ENCODE data around the gene MYF6. TPM values are rescaled to one million over a fixed set of nuclear protein-coding genes. Genes with fewer than 3 reads are reported as not detected.

Gene MYF6
- total RNA-seq, 2 experiments from 2014 or later = not detected

DNA sequence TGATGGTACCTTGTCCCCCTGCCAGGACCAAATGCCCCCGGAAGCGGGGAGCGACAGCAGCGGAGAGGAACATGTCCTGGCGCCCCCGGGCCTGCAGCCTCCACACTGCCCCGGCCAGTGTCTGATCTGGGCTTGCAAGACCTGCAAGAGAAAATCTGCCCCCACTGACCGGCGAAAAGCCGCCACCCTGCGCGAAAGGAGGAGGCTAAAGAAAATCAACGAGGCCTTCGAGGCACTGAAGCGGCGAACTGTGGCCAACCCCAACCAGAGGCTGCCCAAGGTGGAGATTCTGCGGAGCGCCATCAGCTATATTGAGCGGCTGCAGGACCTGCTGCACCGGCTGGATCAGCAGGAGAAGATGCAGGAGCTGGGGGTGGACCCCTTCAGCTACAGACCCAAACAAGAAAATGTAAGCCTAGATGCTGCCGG lies 410 bp downstream of the MYF6 start:
- TF ChIP-seq, protein P1, sequence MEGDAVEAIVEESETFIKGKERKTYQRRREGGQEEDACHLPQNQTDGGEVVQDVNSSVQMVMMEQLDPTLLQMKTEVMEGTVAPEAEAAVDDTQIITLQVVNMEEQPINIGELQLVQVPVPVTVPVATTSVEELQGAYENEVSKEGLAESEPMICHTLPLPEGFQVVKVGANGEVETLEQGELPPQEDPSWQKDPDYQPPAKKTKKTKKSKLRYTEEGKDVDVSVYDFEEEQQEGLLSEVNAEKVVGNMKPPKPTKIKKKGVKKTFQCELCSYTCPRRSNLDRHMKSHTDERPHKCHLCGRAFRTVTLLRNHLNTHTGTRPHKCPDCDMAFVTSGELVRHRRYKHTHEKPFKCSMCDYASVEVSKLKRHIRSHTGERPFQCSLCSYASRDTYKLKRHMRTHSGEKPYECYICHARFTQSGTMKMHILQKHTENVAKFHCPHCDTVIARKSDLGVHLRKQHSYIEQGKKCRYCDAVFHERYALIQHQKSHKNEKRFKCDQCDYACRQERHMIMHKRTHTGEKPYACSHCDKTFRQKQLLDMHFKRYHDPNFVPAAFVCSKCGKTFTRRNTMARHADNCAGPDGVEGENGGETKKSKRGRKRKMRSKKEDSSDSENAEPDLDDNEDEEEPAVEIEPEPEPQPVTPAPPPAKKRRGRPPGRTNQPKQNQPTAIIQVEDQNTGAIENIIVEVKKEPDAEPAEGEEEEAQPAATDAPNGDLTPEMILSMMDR (conservative IDR thresholded peaks at IDR 0.05; ENCODE audit: low read length) = no peak
- TF ChIP-seq EZH2phosphoT487 (IDR thresholded peaks at IDR 0.05; ENCODE audit: borderline replicate concordance, low read depth, low read length) = no peak
- Histone ChIP-seq H3K79me2 (ENCODE audit: insufficient read depth, low read depth, low read length) (no peaks in the 10 kb centered on the region), H3K4me3 (ENCODE audit: low read depth, low read length, poor library complexity, severe bottlenecking) (no peak overlapping the region), H3K9me2 (ENCODE audit: insufficient read depth, low read length) (no peaks in the 10 kb centered on the region), H2AFZ (ENCODE audit: low read length) (no peak overlapping the region), H4K20me1 (ENCODE audit: insufficient read depth, low read length) (no peaks in the 10 kb centered on the region), H3K9me3 (ENCODE audit: low read length) (no peaks in the 10 kb centered on the region), H3K36me3 (ENCODE audit: insufficient read depth, low read length) (no peaks in the 10 kb centered on the region), H3K27ac (ENCODE audit: low read depth, low read length, poor library complexity, severe bottlenecking) (no peak overlapping the region), H3K4me1 (ENCODE audit: insufficient read depth, low read length, poor library complexity, severe bottlenecking) (no peaks in the 10 kb centered on the region), H3K4me2 (ENCODE audit: low read length) (no peak overlapping the region)
- intact Hi-C loops (cut with micrococcal nuclease; ENCODE audit: unreplicated experiment) = no loop called here
- DNase-seq (ENCODE audit: low spot score) = no peak
- POLR2A ChIA-PET = interaction anchor here (0.6 kb wide), 1 partner anchor 102 kb away, joined by 3 read pairs; no protein-coding TSS in a partner anchor
- CTCF ChIA-PET (ENCODE audit: unreplicated experiment) = no interaction called here
- BruUV-seq (replicated peaks) = no TSS peak

DNA sequence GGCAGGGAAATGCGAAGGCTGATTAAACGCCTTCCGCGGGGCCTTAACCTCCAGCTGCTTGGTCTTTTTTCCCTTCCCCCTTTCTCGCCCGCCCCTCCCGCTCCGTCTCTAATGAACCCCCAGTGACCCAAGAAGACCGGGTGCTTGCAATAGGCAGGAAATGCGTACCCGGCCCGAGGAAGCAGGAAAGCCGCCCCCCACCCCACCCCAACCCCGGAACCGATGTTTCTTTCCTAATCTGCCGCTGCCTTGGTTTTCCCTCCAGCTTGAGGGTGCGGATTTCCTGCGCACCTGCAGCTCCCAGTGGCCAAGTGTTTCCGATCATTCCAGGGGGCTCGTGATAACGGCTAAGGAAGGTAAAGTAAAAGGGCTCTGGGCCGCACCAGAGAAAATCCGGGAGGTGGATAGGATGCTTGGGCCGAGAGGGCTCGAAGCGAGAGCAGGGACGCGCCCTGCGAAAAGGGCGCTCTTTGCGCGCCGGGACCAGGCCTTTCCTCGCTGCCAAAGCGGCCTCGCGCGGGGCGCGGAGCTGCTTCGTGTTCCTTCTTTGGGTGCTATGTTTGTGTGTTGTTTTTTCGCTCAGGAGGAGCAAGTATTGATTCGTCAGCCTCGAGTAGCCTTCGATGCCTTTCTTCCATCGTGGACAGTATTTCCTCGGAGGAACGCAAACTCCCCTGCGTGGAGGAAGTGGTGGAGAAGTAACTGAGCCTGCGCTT lies 983 bp downstream of the MYF6 start:
- no peaks in the 10 kb centered on the region for H4K20me1 ChIP-seq (ENCODE audit: insufficient read depth, low read length)
- H3K27ac ChIP-seq (ENCODE audit: low read depth, low read length, poor library complexity, severe bottlenecking) = no peak overlapping the region
- BruUV-seq (replicated peaks) = no TSS peak
- no peak overlapping the region for H3K4me2 ChIP-seq (ENCODE audit: low read length)
- H3K79me2 ChIP-seq (ENCODE audit: insufficient read depth, low read depth, low read length) = no peaks in the 10 kb centered on the region
- no peaks in the 10 kb centered on the region for H3K36me3 ChIP-seq (ENCODE audit: insufficient read depth, low read length)
- H2AFZ ChIP-seq (ENCODE audit: low read length) = no peak overlapping the region
- intact Hi-C loops (cut with micrococcal nuclease; ENCODE audit: unreplicated experiment) = no loop called here
- H3K4me1 ChIP-seq (ENCODE audit: insufficient read depth, low read length, poor library complexity, severe bottlenecking) = no peaks in the 10 kb centered on the region
- DNase-seq (ENCODE audit: low spot score) = no peak
- TF ChIP-seq, protein P1 (conservative IDR thresholded peaks at IDR 0.05; ENCODE audit: low read length) = no peak
- TF ChIP-seq EZH2phosphoT487 (IDR thresholded peaks at IDR 0.05; ENCODE audit: borderline replicate concordance, low read depth, low read length) = no peak
- H3K9me3 ChIP-seq (ENCODE audit: low read length) = no peaks in the 10 kb centered on the region
- H3K4me3 ChIP-seq (ENCODE audit: low read depth, low read length, poor library complexity, severe bottlenecking) = no peak overlapping the region
- ChIA-PET CTCF (ENCODE audit: unreplicated experiment) (no interaction called here), POLR2A (interaction anchor here (0.6 kb wide), 1 partner anchor 101 kb away, joined by 3 read pairs; no protein-coding TSS in a partner anchor)
- no peaks in the 10 kb centered on the region for H3K9me2 ChIP-seq (ENCODE audit: insufficient read depth, low read length)

DNA sequence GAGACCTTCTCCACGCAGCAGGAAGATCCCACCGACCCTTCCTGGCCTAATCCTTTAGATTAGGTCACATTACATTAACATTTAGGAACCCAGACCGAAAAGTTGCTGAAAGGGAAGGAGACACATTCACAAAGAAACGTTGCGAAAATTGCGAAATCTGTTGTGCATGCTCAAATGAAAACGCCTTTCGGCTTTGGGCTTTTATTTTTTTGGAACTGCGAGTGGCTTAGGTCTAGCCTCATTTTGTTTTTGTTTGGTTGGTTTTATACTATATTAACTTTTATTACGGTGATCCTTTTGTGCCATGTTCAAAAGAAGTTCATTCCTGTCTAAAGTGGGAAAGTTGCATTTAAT lies 1.5 kb downstream of the MYF6 start:
- Histone ChIP-seq H2AFZ (ENCODE audit: low read length) (no peak overlapping the region), H3K4me3 (ENCODE audit: low read depth, low read length, poor library complexity, severe bottlenecking) (no peak overlapping the region), H3K9me2 (ENCODE audit: insufficient read depth, low read length) (no peaks in the 10 kb centered on the region), H3K9me3 (ENCODE audit: low read length) (no peaks in the 10 kb centered on the region), H3K36me3 (ENCODE audit: insufficient read depth, low read length) (no peaks in the 10 kb centered on the region), H3K4me1 (ENCODE audit: insufficient read depth, low read length, poor library complexity, severe bottlenecking) (no peaks in the 10 kb centered on the region), H3K79me2 (ENCODE audit: insufficient read depth, low read depth, low read length) (no peaks in the 10 kb centered on the region), H4K20me1 (ENCODE audit: insufficient read depth, low read length) (no peaks in the 10 kb centered on the region), H3K27ac (ENCODE audit: low read depth, low read length, poor library complexity, severe bottlenecking) (no peak overlapping the region), H3K4me2 (ENCODE audit: low read length) (no peak overlapping the region)
- ChIA-PET CTCF (ENCODE audit: unreplicated experiment) (no interaction called here), POLR2A (no interaction called here)
- DNase-seq (ENCODE audit: low spot score) = no peak
- intact Hi-C loops (cut with micrococcal nuclease; ENCODE audit: unreplicated experiment) = no loop called here
- TF ChIP-seq EZH2phosphoT487 (IDR thresholded peaks at IDR 0.05; ENCODE audit: borderline replicate concordance, low read depth, low read length) = no peak
- TF ChIP-seq, protein P1 (conservative IDR thresholded peaks at IDR 0.05; ENCODE audit: low read length) = no peak
- BruUV-seq (replicated peaks) = no TSS peak

Measured in OCI-LY7 (cell line).